K562 (cell line): ENCODE measurements around the gene TFF3. TPM values are rescaled to one million over a fixed set of nuclear protein-coding genes. Genes with fewer than 3 reads are reported as not detected.

Source experiments
- ATAC-seq: fragments of 200-7000 bp; cut with Tn5 transposase; 3 replicates; pipeline ENCODE4 v1.9.1; 2020; ENCODE audit warnings: moderate library complexity
- BruUV-seq: library from RNA; stranded (reverse); fragments of 400-500 nt; replicated peaks from 2 replicates; lab custom pipeline; 2021; lab: Mats Ljungman, UMichigan
- CTCF ChIA-PET: fragments of 300-600 bp; formaldehyde crosslinking; extraction: SDS; loops from one replicate; lab custom pipeline; 2021; ENCODE audit warnings: low intra/inter-chr PET ratio; lab: Yijun Ruan, JAX
- POLR2A ChIA-PET: fragments of 300-600, 350-650 bp; sonication (Branson Sonifier 250); formaldehyde crosslinking; extraction: SDS; loops from one replicate; lab custom pipeline; 2021; ENCODE audit warnings: antibody characterized with exemption, inconsistent platforms; lab: Yijun Ruan, JAX
- DNase-seq, 4 experiments: peaks; one replicate each; pipeline versions ENCODE4 v3.0.0 to v3.0.0-alpha.2; 2011 to 2018; ENCODE audit warnings: low spot score in 3 of 4, mixed read lengths in 3 of 4; ENCODE audit errors: extremely low read depth in 1 of 4
- FAIRE-seq: peaks from 2 replicates; lab custom pipeline; 2011; peaks lifted over from hg19 to GRCh38; lab: Jason Lieb, UNC
- H2AFZ ChIP-seq: 2 replicates; pipeline ENCODE4 v1.6.0; 2011; ENCODE audit warnings: low read depth, low read length, control low read depth, inconsistent platforms
- H3K27ac ChIP-seq: fragments of 200-600 bp; 3 replicates; pipeline ENCODE4 v1.8.0; 2011; ENCODE audit warnings: low read depth, mild to moderate bottlenecking, control low read depth, inconsistent platforms, low read length, moderate library complexity, mixed read lengths; ENCODE audit errors: extremely low read depth
- H3K27me3 ChIP-seq, 2 experiments: fragments of 300-600 bp in 1 of 2; 2 replicates in 1 of 2; 3 replicates in 1 of 2; pipeline versions ENCODE4 v1.6.0 to v1.8.0; 2011; ENCODE audit warnings: inconsistent platforms in 2 of 2, low read length in 2 of 2, mild to moderate bottlenecking in 1 of 2, mixed read lengths in 1 of 2, moderate library complexity in 1 of 2; ENCODE audit not compliant: control insufficient read depth in 2 of 2, insufficient read depth in 2 of 2
- H3K36me3 ChIP-seq: fragments of 300-600 bp; 3 replicates; pipeline ENCODE4 v1.8.0; 2011; ENCODE audit warnings: mild to moderate bottlenecking, low read length, inconsistent platforms; ENCODE audit not compliant: control insufficient read depth, insufficient read depth
- H3K4me1 ChIP-seq, 2 experiments: fragments of 200-600 bp in 1 of 2; replicated peaks in 1 of 2; 2 replicates in 1 of 2; 3 replicates in 1 of 2; pipeline versions ENCODE4 v1.5.1 to v1.8.0; 2011; ENCODE audit warnings: inconsistent platforms in 2 of 2, low read length in 2 of 2, mild to moderate bottlenecking in 1 of 2, mixed read lengths in 1 of 2, moderate library complexity in 1 of 2; ENCODE audit not compliant: control insufficient read depth in 2 of 2, insufficient read depth in 2 of 2
- H3K4me2 ChIP-seq: 2 replicates; pipeline ENCODE4 v1.6.1; 2011; ENCODE audit warnings: low read length, control low read depth, inconsistent platforms, mixed read lengths; ENCODE audit not compliant: insufficient read depth
- H3K4me3 ChIP-seq: fragments of 200-600 bp; sonication (generic), shearing (Covaris generic); 2 replicates; pipeline ENCODE4 v1.5.1; 2016; ENCODE audit warnings: control low read depth, inconsistent platforms
- H3K79me2 ChIP-seq: fragments of 200-600 bp; 3 replicates; pipeline ENCODE4 v1.8.0; 2011; ENCODE audit warnings: low read length, inconsistent platforms; ENCODE audit not compliant: control insufficient read depth, insufficient read depth
- H3K9ac ChIP-seq, 2 experiments: 2 replicates each; pipeline versions ENCODE4 v1.6.0 to v1.6.1; 2011; ENCODE audit warnings: low read depth in 2 of 2, low read length in 2 of 2, control low read depth in 1 of 2, inconsistent platforms in 1 of 2, mild to moderate bottlenecking in 1 of 2, mixed read lengths in 1 of 2; ENCODE audit not compliant: insufficient read depth in 1 of 2
- H3K9me1 ChIP-seq: one replicate; pipeline ENCODE4 v1.6.0; 2011; ENCODE audit warnings: inconsistent platforms, mild to moderate bottlenecking, low read length, moderate library complexity; ENCODE audit not compliant: control insufficient read depth, insufficient read depth
- H3K9me3 ChIP-seq: replicated peaks from 2 replicates; pipeline ENCODE4 v1.5.1; 2011; ENCODE audit warnings: low read depth, low read length, inconsistent platforms; ENCODE audit not compliant: control insufficient read depth, insufficient read depth
- H4K20me1 ChIP-seq: replicated peaks from 2 replicates; pipeline ENCODE4 v1.6.1; 2011; ENCODE audit warnings: low read length, inconsistent platforms, mixed read lengths; ENCODE audit not compliant: control insufficient read depth, insufficient read depth
- BCOR ChIP-seq: fragments of 450-650 bp; IDR thresholded peaks from 2 replicates; pipeline ENCODE4 v1.6.1; 2016
- CCNT2 ChIP-seq: IDR thresholded peaks from 2 replicates; pipeline ENCODE4 v1.6.1; 2011; ENCODE audit warnings: borderline replicate concordance, low read depth, mild to moderate bottlenecking, moderate library complexity, mixed read lengths, low read length; ENCODE audit not compliant: insufficient read length; ENCODE audit errors: extremely low read depth
- DDX20 ChIP-seq: fragments of 450-650 bp; IDR thresholded peaks from 2 replicates; pipeline ENCODE4 v1.6.1; 2016; ENCODE audit warnings: missing genetic modification characterization, low read depth, mild to moderate bottlenecking, missing compliant biosample characterization, moderate library complexity
- PHTF2 ChIP-seq: fragments of 250-450 bp; sonication (Bioruptor Pico); IDR thresholded peaks from 2 replicates; pipeline ENCODE4 v1.5.0; 2021; ENCODE audit warnings: mild to moderate bottlenecking
- POLR2A ChIP-seq: fragments of 450-650 bp; conservative IDR thresholded peaks from 2 replicates; pipeline ENCODE4 v1.6.1; 2016
- PPARD ChIP-seq: fragments of 250-450 bp; sonication (Bioruptor Pico); IDR thresholded peaks from 2 replicates; pipeline ENCODE4 v1.8.0; 2022; ENCODE audit warnings: inconsistent platforms, mild to moderate bottlenecking, moderate library complexity
- SIN3B ChIP-seq: fragments of 450-650 bp; IDR thresholded peaks from 2 replicates; pipeline ENCODE4 v1.6.1; 2017; ENCODE audit warnings: low read depth, mild to moderate bottlenecking, moderate library complexity
- WGBS: fragments of 100-300 bp; shearing (Covaris generic); methylation state at CpG from one replicate; pipeline ENCODE4 v1.1.6; 2016; ENCODE audit warnings: low coverage, mixed read lengths; ENCODE audit not compliant: insufficient coverage; ENCODE audit errors: missing lambda C conversion rate; 5-methylcytosine and 5-hydroxymethylcytosine counted together
- in situ Hi-C: fragments of 300-500 bp; cut with MboI; formaldehyde crosslinking; loops from 4 replicates; pipeline ENCODE4 v1.15.0; 2018; ENCODE audit warnings: inconsistent platforms, mixed read lengths
- intact Hi-C: fragments of 100-400 bp; cut with micrococcal nuclease; formaldehyde crosslinking; loops from 2 replicates; pipeline ENCODE4 v1.14.2; 2022
- polyA plus RNA-seq, 8 experiments: library from polyadenylated mRNA; depleted of rRNA in 4 of 8; stranded (reverse) in 5 of 8; unstranded in 3 of 8; fragments of >200 nt; fragmentation: Nextera tagmentation in 2 of 8; fragmentation: Illumina TruSeq in 1 of 8; extraction: Ambion mirVana in 2 of 8; extraction: Trizol in 1 of 8; gene quantifications; 2 replicates each; pipeline versions ENCODE4 v1.2.1 to v1.2.3, GENCODE V29; 2011 to 2014; ENCODE audit warnings: inconsistent platforms in 1 of 8, missing spikeins in 1 of 8
- total RNA-seq, 7 experiments: library from RNA; depleted of rRNA in 6 of 7; stranded (reverse); fragments of >200 nt in 6 of 7; fragmentation: Illumina TruSeq in 2 of 7; extraction: Trizol in 2 of 7; gene quantifications; 2 replicates each; pipeline versions ENCODE4 v1.2.1 to v1.2.3, GENCODE V29; 2011 to 2021; ENCODE audit warnings: low replicate concordance in 1 of 7
- TF ChIP-seq, protein P1 (sequence below): fragments of 250-450 bp; sonication (Bioruptor Pico); IDR thresholded peaks from 2 replicates; pipeline ENCODE4 v1.4.0; 2020; ENCODE audit warnings: mild to moderate bottlenecking, moderate library complexity, borderline replicate concordance
- TF ChIP-seq, protein P2 (sequence below): sonication (generic); formaldehyde crosslinking; IDR thresholded peaks from 2 replicates; pipeline ENCODE4 v1.8.0; 2022; ENCODE audit warnings: mild to moderate bottlenecking, missing genetic modification reagents, borderline replicate concordance
- TF ChIP-seq, protein P3 (sequence below): fragments of 450-650 bp; IDR thresholded peaks from 2 replicates; pipeline ENCODE4 v1.6.1; 2016

TFF3 gene
- total and polyA plus RNA-seq, 9 of the 15 experiments (the other 6 are each of a cell fraction or from before 2014, with no cell fraction given): 0.78 TPM; not detected in 8

DNA sequence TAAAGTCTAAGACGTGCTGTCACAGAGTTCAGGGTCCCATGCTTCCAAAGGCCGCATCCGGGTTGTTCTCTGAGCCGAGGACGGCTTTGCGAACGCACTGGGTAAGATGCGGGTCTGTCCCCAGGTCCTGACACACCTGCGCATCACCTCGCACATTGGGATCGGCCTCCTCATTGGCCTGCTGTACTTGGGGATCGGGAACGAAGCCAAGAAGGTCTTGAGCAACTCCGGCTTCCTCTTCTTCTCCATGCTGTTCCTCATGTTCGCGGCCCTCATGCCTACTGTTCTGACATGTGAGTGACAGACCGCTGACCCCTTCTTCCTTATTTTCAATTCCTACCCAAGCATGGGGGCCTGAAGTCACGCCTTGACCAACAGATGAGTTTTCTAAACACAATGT, 25.3 kb downstream of the TFF3 start:
- DNase-seq: no peak
- in situ Hi-C loops: no loop called here

DNA sequence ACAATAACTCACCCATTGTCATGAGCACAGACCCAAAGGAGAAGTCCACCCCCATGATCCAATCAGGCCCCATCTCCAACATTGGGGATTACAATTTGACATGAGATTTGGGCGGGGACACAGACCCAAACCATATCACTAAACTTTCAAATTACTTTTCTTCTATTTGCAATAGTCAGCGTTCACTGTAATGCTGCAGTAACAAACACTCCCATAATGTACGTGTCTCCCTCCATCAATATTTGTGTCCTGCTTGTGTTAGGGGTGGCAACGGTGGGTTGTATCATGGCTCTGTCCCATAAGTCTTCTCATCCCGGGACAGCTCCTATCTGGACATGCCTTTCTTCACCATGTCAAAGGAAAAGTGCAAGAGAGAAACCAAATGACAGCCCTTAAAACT, 26.2 kb downstream of the TFF3 start:
- intact Hi-C loops (no loop called here), in situ Hi-C loops (no loop called here)
- Histone ChIP-seq H3K9me3 (no peaks in the 10 kb centered on the region), H3K27ac (no peak overlapping the region), H3K36me3 (no peaks in the 10 kb centered on the region), H3K4me2 (no peak overlapping the region), H3K4me3 (no peak overlapping the region), H2AFZ (no peak overlapping the region), H3K4me1 (peaks cover 0 to 12% of the 10 kb centered on the region in 2 experiments; a peak in 2 of 5 replicates), H4K20me1 (peaks cover 17% of the 10 kb centered on the region), H3K9ac (no peak overlapping the region), H3K9me1 (no peaks in the 10 kb centered on the region), H3K27me3 (peaks cover 43 to 83% of the 10 kb centered on the region in 2 experiments), H3K79me2 (no peaks in the 10 kb centered on the region)
- no peak for DNase-seq
- 7% methylated on average over 5 of the region's 5 CpGs for WGBS
- CTCF ChIA-PET: no interaction called here
- POLR2A ChIA-PET: no interaction called here
- no peak for FAIRE-seq
- no peak for ATAC-seq
- BruUV-seq: no TSS peak
- TF ChIP-seq, protein P1, sequence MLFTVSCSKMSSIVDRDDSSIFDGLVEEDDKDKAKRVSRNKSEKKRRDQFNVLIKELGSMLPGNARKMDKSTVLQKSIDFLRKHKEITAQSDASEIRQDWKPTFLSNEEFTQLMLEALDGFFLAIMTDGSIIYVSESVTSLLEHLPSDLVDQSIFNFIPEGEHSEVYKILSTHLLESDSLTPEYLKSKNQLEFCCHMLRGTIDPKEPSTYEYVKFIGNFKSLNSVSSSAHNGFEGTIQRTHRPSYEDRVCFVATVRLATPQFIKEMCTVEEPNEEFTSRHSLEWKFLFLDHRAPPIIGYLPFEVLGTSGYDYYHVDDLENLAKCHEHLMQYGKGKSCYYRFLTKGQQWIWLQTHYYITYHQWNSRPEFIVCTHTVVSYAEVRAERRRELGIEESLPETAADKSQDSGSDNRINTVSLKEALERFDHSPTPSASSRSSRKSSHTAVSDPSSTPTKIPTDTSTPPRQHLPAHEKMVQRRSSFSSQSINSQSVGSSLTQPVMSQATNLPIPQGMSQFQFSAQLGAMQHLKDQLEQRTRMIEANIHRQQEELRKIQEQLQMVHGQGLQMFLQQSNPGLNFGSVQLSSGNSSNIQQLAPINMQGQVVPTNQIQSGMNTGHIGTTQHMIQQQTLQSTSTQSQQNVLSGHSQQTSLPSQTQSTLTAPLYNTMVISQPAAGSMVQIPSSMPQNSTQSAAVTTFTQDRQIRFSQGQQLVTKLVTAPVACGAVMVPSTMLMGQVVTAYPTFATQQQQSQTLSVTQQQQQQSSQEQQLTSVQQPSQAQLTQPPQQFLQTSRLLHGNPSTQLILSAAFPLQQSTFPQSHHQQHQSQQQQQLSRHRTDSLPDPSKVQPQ (CRISPR knock-in tag): no peak
- TF ChIP-seq PHTF2 (CRISPR knock-in tag) (no peak), BCOR (no peak), DDX20 (tag) (no peak), POLR2A (no peak), SIN3B (no peak), CCNT2 (no peak)
- TF ChIP-seq, protein P2, sequence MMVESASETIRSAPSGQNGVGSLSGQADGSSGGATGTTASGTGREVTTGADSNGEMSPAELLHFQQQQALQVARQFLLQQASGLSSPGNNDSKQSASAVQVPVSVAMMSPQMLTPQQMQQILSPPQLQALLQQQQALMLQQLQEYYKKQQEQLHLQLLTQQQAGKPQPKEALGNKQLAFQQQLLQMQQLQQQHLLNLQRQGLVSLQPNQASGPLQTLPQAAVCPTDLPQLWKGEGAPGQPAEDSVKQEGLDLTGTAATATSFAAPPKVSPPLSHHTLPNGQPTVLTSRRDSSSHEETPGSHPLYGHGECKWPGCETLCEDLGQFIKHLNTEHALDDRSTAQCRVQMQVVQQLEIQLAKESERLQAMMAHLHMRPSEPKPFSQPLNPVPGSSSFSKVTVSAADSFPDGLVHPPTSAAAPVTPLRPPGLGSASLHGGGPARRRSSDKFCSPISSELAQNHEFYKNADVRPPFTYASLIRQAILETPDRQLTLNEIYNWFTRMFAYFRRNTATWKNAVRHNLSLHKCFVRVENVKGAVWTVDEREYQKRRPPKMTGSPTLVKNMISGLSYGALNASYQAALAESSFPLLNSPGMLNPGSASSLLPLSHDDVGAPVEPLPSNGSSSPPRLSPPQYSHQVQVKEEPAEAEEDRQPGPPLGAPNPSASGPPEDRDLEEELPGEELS (CRISPR knock-in tag): no peak

More for the DNA sequence above, 25.3 kb downstream of the TFF3 start:
- Histone ChIP-seq H3K4me3 (no peak overlapping the region), H3K9ac (no peak overlapping the region), H3K36me3 (no peaks in the 10 kb centered on the region), H4K20me1 (peaks cover 17% of the 10 kb centered on the region), H3K4me2 (no peak overlapping the region), H3K9me1 (no peaks in the 10 kb centered on the region), H3K9me3 (no peaks in the 10 kb centered on the region), H3K27me3 (peaks cover 43 to 85% of the 10 kb centered on the region in 2 experiments), H3K79me2 (no peaks in the 10 kb centered on the region), H3K27ac (no peak overlapping the region), H3K4me1 (peaks cover 0 to 16% of the 10 kb centered on the region in 2 experiments; a peak in 2 of 5 replicates), H2AFZ (no peak overlapping the region)
- TF ChIP-seq PPARD: no peak
- TF ChIP-seq, protein P3, sequence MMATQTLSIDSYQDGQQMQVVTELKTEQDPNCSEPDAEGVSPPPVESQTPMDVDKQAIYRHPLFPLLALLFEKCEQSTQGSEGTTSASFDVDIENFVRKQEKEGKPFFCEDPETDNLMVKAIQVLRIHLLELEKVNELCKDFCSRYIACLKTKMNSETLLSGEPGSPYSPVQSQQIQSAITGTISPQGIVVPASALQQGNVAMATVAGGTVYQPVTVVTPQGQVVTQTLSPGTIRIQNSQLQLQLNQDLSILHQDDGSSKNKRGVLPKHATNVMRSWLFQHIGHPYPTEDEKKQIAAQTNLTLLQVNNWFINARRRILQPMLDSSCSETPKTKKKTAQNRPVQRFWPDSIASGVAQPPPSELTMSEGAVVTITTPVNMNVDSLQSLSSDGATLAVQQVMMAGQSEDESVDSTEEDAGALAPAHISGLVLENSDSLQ: 0 out of 2 replicates have a peak, but pooled peaks have one; percentile 13
- intact Hi-C loops: no loop called here
- ATAC-seq (no peak), FAIRE-seq (no peak)
- WGBS: 4% methylated on average over 18 of the region's 18 CpGs
- POLR2A ChIA-PET: no interaction called here
- CTCF ChIA-PET: no interaction called here
- BruUV-seq: no TSS peak
